ENCODE results near the gene TARS3.

DNA sequence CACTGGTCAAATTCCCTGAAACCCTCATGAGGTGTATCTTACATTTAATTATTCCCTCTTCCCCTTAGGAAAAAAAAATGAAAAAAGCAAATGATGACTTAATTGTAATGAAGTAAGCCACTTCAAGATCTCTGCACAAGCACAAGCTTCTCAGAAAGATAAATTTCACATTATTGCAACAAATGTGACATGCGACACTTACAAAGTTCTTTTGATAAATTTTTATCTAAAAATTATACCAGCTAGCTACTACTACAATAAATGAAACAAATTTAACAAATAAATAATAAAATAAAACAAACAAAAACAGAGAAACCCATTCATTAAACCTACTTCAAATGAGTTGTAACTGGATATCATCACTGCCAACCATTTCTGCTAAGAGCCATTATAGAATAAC is 62.1 kb downstream of the TARS3 start:
- TF ChIP-seq POLR2AphosphoS5 (IDR thresholded peaks at IDR 0.05): no peak
- TF ChIP-seq, protein P1, sequence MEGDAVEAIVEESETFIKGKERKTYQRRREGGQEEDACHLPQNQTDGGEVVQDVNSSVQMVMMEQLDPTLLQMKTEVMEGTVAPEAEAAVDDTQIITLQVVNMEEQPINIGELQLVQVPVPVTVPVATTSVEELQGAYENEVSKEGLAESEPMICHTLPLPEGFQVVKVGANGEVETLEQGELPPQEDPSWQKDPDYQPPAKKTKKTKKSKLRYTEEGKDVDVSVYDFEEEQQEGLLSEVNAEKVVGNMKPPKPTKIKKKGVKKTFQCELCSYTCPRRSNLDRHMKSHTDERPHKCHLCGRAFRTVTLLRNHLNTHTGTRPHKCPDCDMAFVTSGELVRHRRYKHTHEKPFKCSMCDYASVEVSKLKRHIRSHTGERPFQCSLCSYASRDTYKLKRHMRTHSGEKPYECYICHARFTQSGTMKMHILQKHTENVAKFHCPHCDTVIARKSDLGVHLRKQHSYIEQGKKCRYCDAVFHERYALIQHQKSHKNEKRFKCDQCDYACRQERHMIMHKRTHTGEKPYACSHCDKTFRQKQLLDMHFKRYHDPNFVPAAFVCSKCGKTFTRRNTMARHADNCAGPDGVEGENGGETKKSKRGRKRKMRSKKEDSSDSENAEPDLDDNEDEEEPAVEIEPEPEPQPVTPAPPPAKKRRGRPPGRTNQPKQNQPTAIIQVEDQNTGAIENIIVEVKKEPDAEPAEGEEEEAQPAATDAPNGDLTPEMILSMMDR (IDR thresholded peaks at IDR 0.05): no peak
- TF ChIP-seq POLR2A (IDR thresholded peaks at IDR 0.05; ENCODE audit: low read depth): no peak
